Measurements from ENCODE around the gene KIAA0319L. TPM values are rescaled to one million over a fixed set of nuclear protein-coding genes. Genes with fewer than 3 reads are reported as not detected.
A peak's percentile ranks its signal among the peaks of the same experiment; 100 is the strongest.

The KIAA0319L gene
- total and polyA plus RNA-seq, 2 experiments from 2014 or later, result 56.7 to 77.3 TPM

DNA sequence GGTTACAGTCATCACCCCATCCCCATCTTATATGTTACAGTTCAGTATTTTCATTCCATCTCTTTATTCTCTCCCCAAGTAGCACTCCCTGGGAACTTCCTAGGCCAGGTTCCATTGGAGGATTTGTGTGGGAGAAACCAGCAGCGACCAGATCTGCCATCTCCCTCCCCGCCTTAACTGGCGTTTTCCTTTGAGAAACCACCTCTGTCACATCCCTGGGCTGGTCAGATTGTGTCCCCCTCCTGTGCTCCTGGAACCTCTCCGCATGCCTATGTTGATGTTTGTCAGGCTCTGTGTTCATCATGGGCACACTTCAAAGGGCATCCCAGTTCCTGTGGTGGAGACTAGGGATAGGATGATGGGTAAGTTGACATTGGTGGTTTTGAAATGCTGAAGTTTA, 126.4 kb downstream of the KIAA0319L start:
- peak overlapping the region; percentile 47 for H3K27ac ChIP-seq
- H3K27me3 ChIP-seq, result no peaks in the 10 kb centered on the region
- TF ChIP-seq, protein P1, sequence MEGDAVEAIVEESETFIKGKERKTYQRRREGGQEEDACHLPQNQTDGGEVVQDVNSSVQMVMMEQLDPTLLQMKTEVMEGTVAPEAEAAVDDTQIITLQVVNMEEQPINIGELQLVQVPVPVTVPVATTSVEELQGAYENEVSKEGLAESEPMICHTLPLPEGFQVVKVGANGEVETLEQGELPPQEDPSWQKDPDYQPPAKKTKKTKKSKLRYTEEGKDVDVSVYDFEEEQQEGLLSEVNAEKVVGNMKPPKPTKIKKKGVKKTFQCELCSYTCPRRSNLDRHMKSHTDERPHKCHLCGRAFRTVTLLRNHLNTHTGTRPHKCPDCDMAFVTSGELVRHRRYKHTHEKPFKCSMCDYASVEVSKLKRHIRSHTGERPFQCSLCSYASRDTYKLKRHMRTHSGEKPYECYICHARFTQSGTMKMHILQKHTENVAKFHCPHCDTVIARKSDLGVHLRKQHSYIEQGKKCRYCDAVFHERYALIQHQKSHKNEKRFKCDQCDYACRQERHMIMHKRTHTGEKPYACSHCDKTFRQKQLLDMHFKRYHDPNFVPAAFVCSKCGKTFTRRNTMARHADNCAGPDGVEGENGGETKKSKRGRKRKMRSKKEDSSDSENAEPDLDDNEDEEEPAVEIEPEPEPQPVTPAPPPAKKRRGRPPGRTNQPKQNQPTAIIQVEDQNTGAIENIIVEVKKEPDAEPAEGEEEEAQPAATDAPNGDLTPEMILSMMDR (IDR thresholded peaks at IDR 0.05; ENCODE audit: low read depth, low read length), result no peak
- DNase-seq (ENCODE audit: low read depth in 1 of 2, low spot score in 1 of 2), result no peak
- no peaks in the 10 kb centered on the region for H3K9me3 ChIP-seq (ENCODE audit: low read depth)
- H3K4me3 ChIP-seq, result no peak overlapping the region
- H3K4me1 ChIP-seq (ENCODE audit: low read depth), result no peaks in the 10 kb centered on the region
- peaks cover 5% of the 10 kb centered on the region for H3K36me3 ChIP-seq

DNA sequence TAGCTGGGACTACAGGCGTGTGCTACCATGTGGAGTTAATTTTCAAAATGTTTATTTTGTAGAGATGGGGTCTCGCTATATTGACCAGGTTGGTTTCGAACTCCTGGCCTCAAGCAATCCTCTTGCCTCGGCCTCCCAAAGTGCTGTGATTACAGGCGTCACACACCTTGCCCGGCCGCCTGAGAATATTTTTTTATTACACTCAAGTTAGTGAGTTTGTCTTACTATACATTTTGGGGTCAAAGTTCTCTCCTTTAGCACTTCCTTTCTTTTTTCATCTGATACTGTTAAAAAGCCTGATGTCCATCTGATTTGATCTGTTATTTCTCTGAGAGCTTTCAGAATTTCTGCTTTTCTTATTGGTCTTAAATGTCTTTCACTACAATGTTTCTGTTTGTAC, 128.8 kb downstream of the KIAA0319L start:
- H3K9me3 ChIP-seq (ENCODE audit: low read depth), result no peaks in the 10 kb centered on the region
- TF ChIP-seq, protein P1 (IDR thresholded peaks at IDR 0.05; ENCODE audit: low read depth, low read length), result no peak
- H3K4me1 ChIP-seq (ENCODE audit: low read depth), result no peaks in the 10 kb centered on the region
- H3K36me3 ChIP-seq, result peaks cover 3% of the 10 kb centered on the region
- DNase-seq (ENCODE audit: low read depth in 1 of 2, low spot score in 1 of 2), result no peak
- H3K27ac ChIP-seq, result no peak overlapping the region
- H3K27me3 ChIP-seq, result no peaks in the 10 kb centered on the region
- no peak overlapping the region for H3K4me3 ChIP-seq

DNA sequence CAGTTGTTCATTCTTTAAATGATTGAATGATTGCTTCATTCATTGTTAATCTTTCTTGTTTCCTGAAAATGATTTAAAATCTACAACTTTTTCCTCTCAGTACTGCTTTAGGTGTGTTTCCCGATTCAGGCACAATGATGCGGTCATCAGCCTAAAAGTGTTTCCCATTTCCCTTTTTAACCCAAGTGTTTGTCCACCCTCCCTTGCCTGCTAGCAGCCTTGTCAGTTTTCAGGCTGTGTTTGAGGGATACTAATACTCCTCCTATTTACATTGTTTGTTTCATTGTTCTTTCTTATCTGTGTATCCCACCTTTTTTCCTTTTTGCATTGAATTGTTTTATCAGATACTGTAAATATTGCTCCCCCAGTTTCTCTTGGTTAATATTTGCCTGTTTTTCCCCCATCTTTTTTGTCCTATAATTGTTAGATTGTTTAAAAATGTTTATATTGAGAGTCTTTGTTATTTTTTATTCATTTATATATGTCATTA, 131.1 kb downstream of the KIAA0319L start:
- H3K27ac ChIP-seq, result no peak overlapping the region
- TF ChIP-seq, protein P1 (IDR thresholded peaks at IDR 0.05; ENCODE audit: low read depth, low read length), result no peak
- no peak overlapping the region for H3K4me3 ChIP-seq
- H3K4me1 ChIP-seq (ENCODE audit: low read depth), result no peaks in the 10 kb centered on the region
- peaks cover 2% of the 10 kb centered on the region for H3K36me3 ChIP-seq
- no peaks in the 10 kb centered on the region for H3K27me3 ChIP-seq
- H3K9me3 ChIP-seq (ENCODE audit: low read depth), result no peaks in the 10 kb centered on the region
- no peak for DNase-seq (ENCODE audit: low read depth in 1 of 2, low spot score in 1 of 2)

DNA sequence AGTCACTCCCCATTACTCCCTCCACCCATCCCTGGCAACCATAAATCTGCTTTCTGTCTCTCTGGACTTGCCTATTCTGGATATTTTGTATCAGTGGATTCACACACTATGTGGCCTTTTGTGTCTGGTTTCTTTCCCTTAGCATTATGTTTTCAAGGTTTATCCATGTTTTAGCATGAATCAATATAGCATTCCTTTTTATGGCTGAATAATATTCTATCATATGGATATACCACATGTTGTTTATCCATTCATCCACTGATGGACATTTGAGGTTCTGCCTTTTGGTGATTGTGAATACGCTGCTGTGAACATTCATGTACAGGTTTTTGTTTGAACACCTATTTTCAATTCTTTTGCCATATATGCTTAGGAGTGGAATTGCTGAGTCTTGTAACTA, 148.3 kb downstream of the KIAA0319L start:
- no peaks in the 10 kb centered on the region for H3K27me3 ChIP-seq
- TF ChIP-seq, protein P1 (IDR thresholded peaks at IDR 0.05; ENCODE audit: low read depth, low read length), result no peak
- H3K4me1 ChIP-seq (ENCODE audit: low read depth), result no peaks in the 10 kb centered on the region
- no peak overlapping the region for H3K4me3 ChIP-seq
- H3K27ac ChIP-seq, result no peak overlapping the region
- no peaks in the 10 kb centered on the region for H3K9me3 ChIP-seq (ENCODE audit: low read depth)
- H3K36me3 ChIP-seq, result peaks cover 65% of the 10 kb centered on the region
- DNase-seq (ENCODE audit: low read depth in 1 of 2, low spot score in 1 of 2), result no peak

DNA sequence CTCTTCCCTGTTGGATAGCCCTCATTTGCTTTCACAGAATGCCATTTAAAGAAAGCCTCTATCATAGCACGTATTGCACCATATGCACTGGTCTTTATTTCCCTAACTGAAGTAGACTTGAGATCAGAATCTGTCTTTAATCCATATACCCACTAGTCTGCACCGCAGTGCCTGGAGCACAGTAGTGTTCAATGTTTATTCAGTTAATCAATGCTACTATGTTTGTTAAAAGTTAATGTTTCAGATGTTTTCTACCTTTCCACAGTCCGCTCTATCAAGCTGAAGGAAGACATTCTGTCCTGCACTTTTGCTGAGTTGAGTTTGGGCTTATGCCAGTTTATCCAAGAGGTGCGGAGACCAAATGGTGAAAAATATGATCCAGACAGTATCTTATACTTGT, 149.5 kb downstream of the KIAA0319L start:
- Histone ChIP-seq H3K27me3 (no peaks in the 10 kb centered on the region), H3K4me3 (no peak overlapping the region), H3K9me3 (ENCODE audit: low read depth) (no peaks in the 10 kb centered on the region), H3K36me3 (peaks cover 64% of the 10 kb centered on the region), H3K4me1 (ENCODE audit: low read depth) (no peaks in the 10 kb centered on the region), H3K27ac (no peak overlapping the region)
- DNase-seq (ENCODE audit: low read depth in 1 of 2, low spot score in 1 of 2), result no peak
- TF ChIP-seq, protein P1 (IDR thresholded peaks at IDR 0.05; ENCODE audit: low read depth, low read length), result no peak

DNA sequence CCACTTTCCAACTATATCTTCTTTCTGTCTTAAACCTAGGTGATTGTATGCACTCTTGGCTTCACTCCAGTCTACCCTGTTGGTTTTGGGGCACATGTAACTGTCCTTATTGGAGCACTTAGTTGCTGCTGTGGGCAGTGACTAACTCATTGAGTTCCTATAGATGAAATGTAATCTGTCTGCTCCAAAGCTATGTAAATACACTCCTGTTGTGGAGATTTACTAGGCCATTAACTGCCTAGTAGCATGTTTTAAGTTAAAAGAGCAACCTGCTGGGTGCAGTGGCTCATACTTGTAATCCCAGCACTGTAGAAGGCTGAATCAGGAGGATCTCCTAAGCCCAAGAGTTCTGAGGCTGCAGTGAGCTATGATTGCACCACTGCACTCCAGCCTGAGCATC, 151.1 kb downstream of the KIAA0319L start:
- no peak for DNase-seq (ENCODE audit: low read depth in 1 of 2, low spot score in 1 of 2)
- Histone ChIP-seq H3K4me1 (ENCODE audit: low read depth) (no peaks in the 10 kb centered on the region), H3K4me3 (no peak overlapping the region), H3K27ac (no peak overlapping the region), H3K36me3 (peaks cover 59% of the 10 kb centered on the region), H3K27me3 (no peaks in the 10 kb centered on the region), H3K9me3 (ENCODE audit: low read depth) (no peaks in the 10 kb centered on the region)
- TF ChIP-seq, protein P1 (IDR thresholded peaks at IDR 0.05; ENCODE audit: low read depth, low read length), result no peak
